ENCODE results near the gene YOD1. TPM values are rescaled to one million over a fixed set of nuclear protein-coding genes. Genes with fewer than 3 reads are reported as not detected.

The YOD1 gene
- total and polyA plus RNA-seq, 2 of the 4 experiments (the other 2 are of a cell fraction) = 1.8 to 5.4 TPM

DNA sequence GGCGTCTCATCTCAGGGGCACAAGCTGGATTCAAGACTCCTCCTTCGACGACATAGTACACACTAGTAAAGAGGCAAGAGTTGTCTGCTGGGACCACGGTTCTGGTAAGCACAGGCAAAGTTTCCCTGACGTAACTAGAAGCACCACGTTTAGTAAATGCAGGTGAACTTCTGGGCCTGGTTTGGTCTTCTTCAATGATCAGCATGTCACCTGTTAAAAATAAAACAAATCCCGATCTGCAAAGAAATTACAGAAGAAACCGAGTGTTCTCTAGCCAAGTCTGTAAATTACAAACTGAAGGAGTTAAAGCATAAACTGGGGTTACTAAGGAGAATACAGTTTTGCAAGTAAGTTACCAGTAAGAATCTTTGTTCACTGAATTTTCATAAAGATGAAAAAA, 1.5 kb downstream of the YOD1 start:
- TF ChIP-seq POLR2A (IDR thresholded peaks at IDR 0.05; ENCODE audit: low read depth, low read length) (no peak), CEBPB (IDR thresholded peaks at IDR 0.05; ENCODE audit: low read depth, low read length) (no peak), BHLHE40 (IDR thresholded peaks at IDR 0.05; ENCODE audit: low read depth, low read length) (no peak), RCOR1 (IDR thresholded peaks at IDR 0.05; ENCODE audit: insufficient replicate concordance, low read length) (no peak), MAFK (IDR thresholded peaks at IDR 0.05; ENCODE audit: low read depth, low read length) (no peak), NFE2L2 (IDR thresholded peaks at IDR 0.05; ENCODE audit: low read depth, low read length) (no peak), MXI1 (IDR thresholded peaks at IDR 0.05; ENCODE audit: borderline replicate concordance, low read depth, low read length) (no peak), SMC3 (IDR thresholded peaks at IDR 0.05; ENCODE audit: low read depth, low read length) (no peak), FOS (IDR thresholded peaks at IDR 0.05; ENCODE audit: low read depth, low read length) (no peak)
- TF ChIP-seq, protein P1, sequence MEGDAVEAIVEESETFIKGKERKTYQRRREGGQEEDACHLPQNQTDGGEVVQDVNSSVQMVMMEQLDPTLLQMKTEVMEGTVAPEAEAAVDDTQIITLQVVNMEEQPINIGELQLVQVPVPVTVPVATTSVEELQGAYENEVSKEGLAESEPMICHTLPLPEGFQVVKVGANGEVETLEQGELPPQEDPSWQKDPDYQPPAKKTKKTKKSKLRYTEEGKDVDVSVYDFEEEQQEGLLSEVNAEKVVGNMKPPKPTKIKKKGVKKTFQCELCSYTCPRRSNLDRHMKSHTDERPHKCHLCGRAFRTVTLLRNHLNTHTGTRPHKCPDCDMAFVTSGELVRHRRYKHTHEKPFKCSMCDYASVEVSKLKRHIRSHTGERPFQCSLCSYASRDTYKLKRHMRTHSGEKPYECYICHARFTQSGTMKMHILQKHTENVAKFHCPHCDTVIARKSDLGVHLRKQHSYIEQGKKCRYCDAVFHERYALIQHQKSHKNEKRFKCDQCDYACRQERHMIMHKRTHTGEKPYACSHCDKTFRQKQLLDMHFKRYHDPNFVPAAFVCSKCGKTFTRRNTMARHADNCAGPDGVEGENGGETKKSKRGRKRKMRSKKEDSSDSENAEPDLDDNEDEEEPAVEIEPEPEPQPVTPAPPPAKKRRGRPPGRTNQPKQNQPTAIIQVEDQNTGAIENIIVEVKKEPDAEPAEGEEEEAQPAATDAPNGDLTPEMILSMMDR (conservative IDR thresholded peaks at IDR 0.05; ENCODE audit: low read depth, low read length) = no peak
- TF ChIP-seq, protein P2, sequence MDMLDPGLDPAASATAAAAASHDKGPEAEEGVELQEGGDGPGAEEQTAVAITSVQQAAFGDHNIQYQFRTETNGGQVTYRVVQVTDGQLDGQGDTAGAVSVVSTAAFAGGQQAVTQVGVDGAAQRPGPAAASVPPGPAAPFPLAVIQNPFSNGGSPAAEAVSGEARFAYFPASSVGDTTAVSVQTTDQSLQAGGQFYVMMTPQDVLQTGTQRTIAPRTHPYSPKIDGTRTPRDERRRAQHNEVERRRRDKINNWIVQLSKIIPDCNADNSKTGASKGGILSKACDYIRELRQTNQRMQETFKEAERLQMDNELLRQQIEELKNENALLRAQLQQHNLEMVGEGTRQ (IDR thresholded peaks at IDR 0.05; ENCODE audit: low read depth, low read length) = no peak
- TF ChIP-seq, protein P3, sequence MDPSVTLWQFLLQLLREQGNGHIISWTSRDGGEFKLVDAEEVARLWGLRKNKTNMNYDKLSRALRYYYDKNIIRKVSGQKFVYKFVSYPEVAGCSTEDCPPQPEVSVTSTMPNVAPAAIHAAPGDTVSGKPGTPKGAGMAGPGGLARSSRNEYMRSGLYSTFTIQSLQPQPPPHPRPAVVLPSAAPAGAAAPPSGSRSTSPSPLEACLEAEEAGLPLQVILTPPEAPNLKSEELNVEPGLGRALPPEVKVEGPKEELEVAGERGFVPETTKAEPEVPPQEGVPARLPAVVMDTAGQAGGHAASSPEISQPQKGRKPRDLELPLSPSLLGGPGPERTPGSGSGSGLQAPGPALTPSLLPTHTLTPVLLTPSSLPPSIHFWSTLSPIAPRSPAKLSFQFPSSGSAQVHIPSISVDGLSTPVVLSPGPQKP (IDR thresholded peaks at IDR 0.05; ENCODE audit: borderline replicate concordance, low read depth, low read length) = no peak
- H4K8ac ChIP-seq (ENCODE audit: low read depth in 2 of 2, low read length in 2 of 2) = no peak overlapping the region
- no peak overlapping the region for H4K91ac ChIP-seq (ENCODE audit: insufficient read depth, low read depth, low read length)
- H3K27ac ChIP-seq (ENCODE audit: insufficient read depth, low read length) = no peak overlapping the region
- H4K20me1 ChIP-seq (ENCODE audit: insufficient read depth, low read length) = peaks cover 10% of the 10 kb centered on the region; the same call in 1 of the 2 replicates
- no peak for ATAC-seq (ENCODE audit: low read depth)
- ChIA-PET POLR2A (ENCODE audit: unreplicated experiment) (no interaction called here), CTCF (interaction anchor here (0.8 to 1.2 kb wide), 5 partner anchors 16 to 355 kb away, joined by 3 to 5 read pairs (median 4); partner anchors contain the start of gene C1orf116)
- intact Hi-C loops (cut with micrococcal nuclease) (no loop called here), in situ Hi-C loops (cut with MboI; ENCODE audit: low sequenced_read_pairs) (no loop called here), dilution Hi-C loops (cut with HindIII; ENCODE audit: low sequenced_read_pairs, unreplicated experiment) (no loop called here)
- no peak overlapping the region for H4K5ac ChIP-seq (ENCODE audit: low read depth, low read length)
- H2AFZ ChIP-seq (replicated peaks; ENCODE audit: low read length, poor library complexity) = no peak overlapping the region
- peak overlapping the region; percentile 38 for H3K9ac ChIP-seq (ENCODE audit: low read depth, low read length)
- peaks cover 7% of the 10 kb centered on the region for H3K9me1 ChIP-seq (ENCODE audit: insufficient read depth, low read length)
- peaks cover 7% of the 10 kb centered on the region for H3K36me3 ChIP-seq (ENCODE audit: control insufficient read depth, insufficient read depth, low read length)
- WGBS, 2 experiments (ENCODE audit: extremely low coverage in 2 of 2, insufficient read length in 1 of 2) = 69% methylated on average over 4 of the region's 8 CpGs; no CpG with 5 or more reads in 1 of the 2 experiments
- H3K4ac ChIP-seq (ENCODE audit: low read depth, low read length) = no peak overlapping the region
- H2BK120ac ChIP-seq (ENCODE audit: low read depth, low read length) = no peak overlapping the region
- H2AK5ac ChIP-seq (ENCODE audit: low read depth, low read length) = 0 out of 2 replicates have a peak overlapping the region, but pooled peaks have one; percentile 8
- BruUV-seq (replicated peaks) = no TSS peak
- no peak overlapping the region for H3K18ac ChIP-seq (ENCODE audit: low read depth, low read length)
- no peak overlapping the region for H2BK5ac ChIP-seq (ENCODE audit: low read depth, low read length, poor library complexity, severe bottlenecking)
- H3K56ac ChIP-seq (ENCODE audit: extremely low read depth, insufficient read depth, low read length) = no peak overlapping the region
- peak overlapping the region; percentile 95 for H3K4me2 ChIP-seq (ENCODE audit: low read depth, low read length)
- no peak overlapping the region for H3K4me3 ChIP-seq (ENCODE audit: insufficient read depth, low read depth, low read length)
- no peaks in the 10 kb centered on the region for H3K9me3 ChIP-seq (ENCODE audit: control insufficient read depth, insufficient read depth, low read length)
- H3K14ac ChIP-seq (replicated peaks; ENCODE audit: low read depth, low read length) = no peak overlapping the region
- H3K79me1 ChIP-seq (ENCODE audit: low read depth in 1 of 2, low read length in 2 of 2) = peaks cover 13 to 34% of the 10 kb centered on the region in 2 experiments
- no peak overlapping the region for H2BK20ac ChIP-seq (ENCODE audit: low read depth, low read length)
- H2AK9ac ChIP-seq (replicated peaks; ENCODE audit: low read depth, low read length, poor library complexity) = no peak overlapping the region
- H3K4me1 ChIP-seq (ENCODE audit: control insufficient read depth, insufficient read depth, low read length) = peaks cover 4% of the 10 kb centered on the region; the same call in 1 of the 2 replicates
- H3K23ac ChIP-seq (ENCODE audit: low read depth, low read length) = no peak overlapping the region
- no peak overlapping the region for H2BK15ac ChIP-seq (ENCODE audit: low read depth, low read length)
- DNase-seq = no peak
- H3K27me3 ChIP-seq (ENCODE audit: control insufficient read depth, insufficient read depth, low read length) = peaks cover 4% of the 10 kb centered on the region; the same call in 1 of the 2 replicates

Data from IMR-90 (cell line).